ENCODE data around the gene MCOLN2.

DNA sequence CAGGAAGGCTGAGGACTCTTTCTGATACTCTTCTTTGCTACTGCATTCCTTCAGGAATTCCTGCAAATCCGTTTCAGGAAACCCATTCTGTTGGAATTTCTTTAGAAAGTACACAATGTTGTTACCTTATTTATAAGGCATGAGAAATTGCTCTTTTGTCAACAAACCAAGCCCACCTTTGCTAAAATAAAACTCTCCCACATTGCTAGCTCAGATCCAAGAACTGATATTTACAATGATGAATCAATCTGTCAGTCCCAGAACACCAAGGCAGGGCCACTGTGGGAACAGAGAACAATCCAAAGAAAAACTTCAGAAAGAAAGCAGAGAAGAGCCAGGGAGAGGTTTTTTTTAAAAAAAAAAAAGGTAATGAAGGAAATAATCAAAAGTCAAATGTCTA is 67.3 kb downstream of the MCOLN2 start:
- TF ChIP-seq, protein P1, sequence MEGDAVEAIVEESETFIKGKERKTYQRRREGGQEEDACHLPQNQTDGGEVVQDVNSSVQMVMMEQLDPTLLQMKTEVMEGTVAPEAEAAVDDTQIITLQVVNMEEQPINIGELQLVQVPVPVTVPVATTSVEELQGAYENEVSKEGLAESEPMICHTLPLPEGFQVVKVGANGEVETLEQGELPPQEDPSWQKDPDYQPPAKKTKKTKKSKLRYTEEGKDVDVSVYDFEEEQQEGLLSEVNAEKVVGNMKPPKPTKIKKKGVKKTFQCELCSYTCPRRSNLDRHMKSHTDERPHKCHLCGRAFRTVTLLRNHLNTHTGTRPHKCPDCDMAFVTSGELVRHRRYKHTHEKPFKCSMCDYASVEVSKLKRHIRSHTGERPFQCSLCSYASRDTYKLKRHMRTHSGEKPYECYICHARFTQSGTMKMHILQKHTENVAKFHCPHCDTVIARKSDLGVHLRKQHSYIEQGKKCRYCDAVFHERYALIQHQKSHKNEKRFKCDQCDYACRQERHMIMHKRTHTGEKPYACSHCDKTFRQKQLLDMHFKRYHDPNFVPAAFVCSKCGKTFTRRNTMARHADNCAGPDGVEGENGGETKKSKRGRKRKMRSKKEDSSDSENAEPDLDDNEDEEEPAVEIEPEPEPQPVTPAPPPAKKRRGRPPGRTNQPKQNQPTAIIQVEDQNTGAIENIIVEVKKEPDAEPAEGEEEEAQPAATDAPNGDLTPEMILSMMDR (IDR thresholded peaks at IDR 0.05; ENCODE audit: low read depth, low read length, poor library complexity, severe bottlenecking) = no peak
- TF ChIP-seq EZH2phosphoT487 (IDR thresholded peaks at IDR 0.05; ENCODE audit: borderline replicate concordance, low read length) = no peak
